DOHH2 (cell line): ENCODE results near the gene SF3A2.

ENCODE experiments used
- CTCF ChIP-seq: fragments of 200-600 bp; sonication (generic); IDR thresholded peaks from one replicate; pipeline ENCODE4 v1.5.1; 2014; ENCODE audit warnings: antibody characterized with exemption, mild to moderate bottlenecking, low read depth, low read length; ENCODE audit not compliant: poor library complexity, severe bottlenecking
- EZH2phosphoT487 ChIP-seq: fragments of 200-600 bp; sonication (generic); IDR thresholded peaks from 2 replicates; pipeline ENCODE4 v1.6.1; 2017; ENCODE audit warnings: borderline replicate concordance, mild to moderate bottlenecking, antibody characterized with exemption, low read length, moderate library complexity, mixed read lengths

DNA sequence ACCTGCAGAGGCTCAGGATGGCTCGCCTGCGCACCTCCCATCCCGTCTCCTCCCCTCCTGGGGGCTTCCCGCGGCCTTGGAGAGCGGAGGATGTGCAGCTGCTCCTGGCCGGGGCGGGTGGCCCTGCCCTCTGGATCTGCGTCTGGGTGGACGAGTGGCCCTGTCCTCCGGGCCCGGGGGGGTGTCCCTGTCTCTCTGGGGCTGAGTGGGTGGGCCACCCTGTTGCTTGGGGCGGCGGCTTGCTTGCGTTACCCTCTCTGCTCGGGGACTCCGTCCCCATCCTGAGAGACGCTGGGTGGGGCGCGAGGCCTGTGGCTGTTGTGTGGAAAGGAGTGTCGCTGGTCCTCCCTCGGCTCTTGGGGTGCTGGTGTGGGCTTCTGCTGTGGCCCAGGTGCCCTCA lies 38.3 kb upstream of the SF3A2 start:
- TF ChIP-seq CTCF, result no peak
- no peak for TF ChIP-seq EZH2phosphoT487
